Fibroblast of the aortic adventitia (primary cell): Measurements from ENCODE around the gene EMC1. TPM values are rescaled to one million over a fixed set of nuclear protein-coding genes. Genes with fewer than 3 reads are reported as not detected.

ENCODE experiments used
- DNase-seq: peaks from one replicate; pipeline ENCODE4 v3.0.0-alpha.2; 2010; ENCODE audit warnings: low read depth
- H3K4me3 ChIP-seq: 2 replicates; pipeline ENCODE4 v1.5.1; 2011; ENCODE audit warnings: low read depth, mild to moderate bottlenecking, control low read depth, low read length, moderate library complexity
- CTCF ChIP-seq: IDR thresholded peaks from 2 replicates; pipeline ENCODE4 v1.5.1; 2011; ENCODE audit warnings: mild to moderate bottlenecking, low read length, control low read depth, inconsistent platforms; ENCODE audit not compliant: insufficient read depth
- total RNA-seq: library from RNA; depleted of rRNA; stranded (reverse); fragments of >200 nt; gene quantifications from 2 replicates; pipeline ENCODE4 v1.2.3, GENCODE V29; 2012; ENCODE audit warnings: low replicate concordance

Gene EMC1
- total RNA-seq, 1 donor: 48.0 TPM

- H3K4me3 ChIP-seq: no peak overlapping the region
- TF ChIP-seq CTCF: no peak
- DNase-seq: no peak
Measured at GRCh38 chr1:19196331-19196730, 55.0 kb downstream of the EMC1 start.

DNA sequence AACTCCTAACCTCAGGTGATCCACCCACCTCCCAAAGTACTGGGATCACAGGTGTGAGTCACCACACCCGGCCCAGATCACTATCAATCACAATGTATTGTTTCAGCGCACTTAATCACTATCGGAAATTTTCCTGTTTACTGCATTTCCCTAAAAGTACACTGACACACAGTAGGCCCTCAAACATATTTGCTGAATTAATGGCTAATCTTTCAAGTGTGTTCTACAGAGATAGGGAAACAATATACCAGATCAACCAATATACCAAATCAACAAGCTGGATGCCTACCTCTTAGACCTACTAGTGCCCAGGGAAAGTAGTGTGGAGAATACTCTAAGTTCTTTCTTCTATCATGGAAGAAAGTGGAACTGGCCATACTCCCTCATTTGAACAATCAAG is 58.3 kb downstream of the EMC1 start:
- no peak for TF ChIP-seq CTCF
- DNase-seq: no peak
- H3K4me3 ChIP-seq: no peak overlapping the region

DNA sequence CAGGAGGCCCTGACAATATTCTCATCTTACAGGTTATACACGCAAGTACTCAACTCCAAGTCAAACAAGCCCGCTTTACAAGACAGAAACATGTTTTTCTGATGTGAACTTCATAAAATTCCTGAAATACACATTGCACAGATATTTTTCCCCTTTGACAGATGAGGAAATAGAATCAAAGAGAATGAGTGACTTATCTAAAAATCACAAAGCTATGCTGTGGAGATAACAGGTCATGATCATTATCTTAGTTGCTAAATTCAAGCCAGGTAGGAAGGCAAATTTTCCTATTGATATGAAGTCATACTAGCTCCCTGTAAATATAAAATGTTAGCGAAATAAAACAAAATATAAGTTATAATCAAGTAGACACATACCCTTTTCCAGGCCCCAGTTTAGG is 59.5 kb downstream of the EMC1 start:
- H3K4me3 ChIP-seq: no peak overlapping the region
- TF ChIP-seq CTCF: no peak
- no peak for DNase-seq

DNA sequence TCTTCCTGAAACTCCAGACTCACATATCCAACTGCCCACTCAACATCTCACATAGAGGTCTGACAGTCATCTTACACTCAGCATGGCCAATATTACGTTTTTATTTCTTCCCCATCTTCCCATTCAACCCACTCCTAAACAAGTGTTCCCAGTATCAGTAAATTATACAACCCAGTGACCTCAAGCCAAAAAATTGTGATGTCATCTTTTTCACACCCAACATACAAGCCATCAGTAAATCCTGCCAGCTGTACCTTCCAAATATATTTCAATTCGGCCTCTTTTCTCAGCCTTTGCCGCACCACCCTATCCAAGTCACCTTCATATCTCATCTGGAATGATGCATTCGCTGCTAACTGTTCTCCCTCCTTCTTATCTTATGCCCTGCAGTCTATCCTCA is 60.9 kb downstream of the EMC1 start:
- no peak for TF ChIP-seq CTCF
- no peak for DNase-seq
- H3K4me3 ChIP-seq: no peak overlapping the region

DNA sequence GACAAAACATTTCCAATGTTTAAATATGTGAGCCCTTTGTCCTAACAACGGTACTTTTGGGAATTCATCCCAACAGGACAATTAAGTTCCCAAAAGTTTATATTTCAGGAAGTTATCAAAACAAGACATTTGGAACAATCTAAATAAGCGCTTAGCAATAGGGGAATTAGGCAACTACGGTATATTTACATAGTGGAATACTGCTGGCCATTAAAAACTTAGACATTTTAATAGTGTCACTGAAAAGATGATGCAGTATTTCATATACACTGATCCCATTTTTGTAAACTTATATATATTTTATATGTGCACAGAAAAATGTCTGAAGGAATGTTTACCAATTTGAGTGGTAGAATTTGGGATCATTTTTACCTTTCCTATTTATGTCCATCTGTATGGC is 62.1 kb downstream of the EMC1 start:
- no peak for TF ChIP-seq CTCF
- H3K4me3 ChIP-seq: no peak overlapping the region
- DNase-seq: no peak

DNA sequence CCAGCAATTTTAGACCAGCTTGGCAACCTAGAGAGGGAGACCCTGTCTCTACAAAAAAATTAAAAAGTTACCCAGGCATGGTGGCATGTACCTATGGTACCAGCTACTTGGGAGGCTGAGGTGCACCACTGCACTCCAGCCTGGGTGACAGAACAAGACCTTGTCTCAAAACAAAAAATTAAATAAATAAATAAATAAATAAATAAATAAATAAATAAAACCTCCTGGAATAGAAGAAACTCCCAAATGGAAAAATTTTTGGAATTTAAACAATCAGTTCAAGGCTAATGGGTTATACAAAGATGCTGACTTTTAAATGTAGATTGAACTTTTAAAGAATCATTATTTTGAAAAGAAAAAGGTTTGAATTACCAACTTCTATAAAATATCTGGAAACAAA is 63.5 kb downstream of the EMC1 start:
- DNase-seq: no peak
- H3K4me3 ChIP-seq: no peak overlapping the region
- TF ChIP-seq CTCF: no peak

DNA sequence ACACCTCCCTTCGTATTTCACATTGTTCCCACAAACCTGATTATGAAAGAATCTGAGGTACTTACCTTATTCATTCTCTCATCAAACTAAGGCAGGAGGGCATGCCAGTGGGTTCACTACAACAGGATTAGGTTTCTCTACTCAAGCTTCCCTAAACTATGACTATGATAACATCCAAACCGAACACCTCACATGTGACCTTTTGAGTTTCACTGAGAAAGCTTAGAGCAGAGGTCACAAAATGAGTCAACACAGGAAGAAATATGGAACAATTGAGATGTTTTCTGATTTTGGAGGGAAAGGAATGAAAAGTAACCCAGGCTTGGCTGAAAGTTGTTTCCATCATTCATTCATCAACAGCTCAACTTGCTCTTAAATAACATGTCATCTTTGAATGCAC is 65.3 kb downstream of the EMC1 start:
- no peak for TF ChIP-seq CTCF
- no peak overlapping the region for H3K4me3 ChIP-seq
- no peak for DNase-seq
